Measurements from ENCODE around the gene CNTNAP3B. TPM values are rescaled to one million over a fixed set of nuclear protein-coding genes. Genes with fewer than 3 reads are reported as not detected.
"Not testable (repeated sequence)": the region's sequence is repeated elsewhere in the genome, so short reads cannot be mapped to it uniquely, and the experiment has no call there.

Gene CNTNAP3B
- polyA plus RNA-seq, 1 of the 3 experiments (the other 2 are of a cell fraction): not detected

DNA sequence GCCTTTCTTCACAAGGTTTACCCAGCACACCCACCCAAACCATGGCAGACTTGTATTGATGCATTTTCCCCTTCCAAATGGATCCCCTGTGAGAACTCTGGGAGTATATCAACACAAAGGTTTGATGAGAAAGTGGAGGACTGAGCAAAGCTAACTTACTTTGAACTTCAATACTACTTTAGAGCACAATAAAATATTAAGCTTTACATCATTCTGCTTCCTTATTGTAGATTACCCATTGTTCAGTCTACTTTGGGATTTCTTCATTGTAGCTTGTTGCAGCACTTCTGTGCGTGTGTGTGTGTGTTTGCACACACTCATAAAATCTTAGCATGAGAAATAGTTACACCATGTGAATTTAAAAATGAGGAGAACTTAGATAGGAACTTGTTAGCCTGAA, 75.4 kb downstream of the CNTNAP3B start:
- DNase-seq; H3K4me3 ChIP-seq (ENCODE audit: low read depth in 2 of 2, low read length in 1 of 2); H3F3A ChIP-seq (replicated peaks; ENCODE audit: insufficient read depth); CTCF ChIA-PET; H3K79me2 ChIP-seq (ENCODE audit: insufficient read depth); H4K20me1 ChIP-seq (ENCODE audit: insufficient read depth); H3K36me3 ChIP-seq (replicated peaks in 1 of 2; ENCODE audit: control insufficient read depth in 1 of 2, insufficient read depth in 2 of 2, low read length in 1 of 2); H3K4me1 ChIP-seq (ENCODE audit: control insufficient read depth in 1 of 2, insufficient read depth in 2 of 2, low read depth in 1 of 2, low read length in 1 of 2); H3K27ac ChIP-seq (ENCODE audit: low read depth in 2 of 2, low read length in 1 of 2); H3K9ac ChIP-seq; H3K9me3 ChIP-seq; H2AFZ ChIP-seq (ENCODE audit: low read depth); POLR2A ChIA-PET; H3K9me2 ChIP-seq; H3K4me2 ChIP-seq; H3K27me3 ChIP-seq (ENCODE audit: insufficient read depth): not testable (repeated sequence)
- WGBS (ENCODE audit: low lambda C conversion rate): 21% methylated on average over 1 of the region's 1 CpG

DNA sequence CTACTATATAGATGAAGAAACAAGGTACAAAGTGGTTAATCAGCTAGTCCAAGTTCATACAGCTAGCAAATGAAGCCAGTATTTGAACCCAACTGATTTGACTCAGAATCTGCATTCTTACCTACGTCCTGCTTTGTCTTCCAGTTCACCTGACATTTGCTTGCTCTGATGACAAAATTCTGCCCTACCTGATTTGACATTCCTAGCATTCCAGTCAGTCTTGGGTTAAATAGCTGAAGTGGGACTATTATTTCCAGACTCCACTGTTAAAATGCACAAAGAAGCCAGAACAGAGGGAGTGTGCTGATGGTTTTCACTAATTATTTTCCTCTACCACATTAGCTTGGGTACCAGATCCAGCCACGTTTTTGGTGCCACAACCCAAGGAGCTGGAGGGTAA, 78.5 kb downstream of the CNTNAP3B start:
- POLR2A ChIA-PET; H3K9me3 ChIP-seq; H3K79me2 ChIP-seq (ENCODE audit: insufficient read depth); H3K4me2 ChIP-seq; H3K9ac ChIP-seq; H3K27me3 ChIP-seq (ENCODE audit: insufficient read depth); H3K4me3 ChIP-seq (ENCODE audit: low read depth in 2 of 2, low read length in 1 of 2); CTCF ChIA-PET; DNase-seq; H3K4me1 ChIP-seq (ENCODE audit: control insufficient read depth in 1 of 2, insufficient read depth in 2 of 2, low read depth in 1 of 2, low read length in 1 of 2); H3F3A ChIP-seq (replicated peaks; ENCODE audit: insufficient read depth); H2AFZ ChIP-seq (ENCODE audit: low read depth); H3K27ac ChIP-seq (ENCODE audit: low read depth in 2 of 2, low read length in 1 of 2); H3K9me2 ChIP-seq; H3K36me3 ChIP-seq (replicated peaks in 1 of 2; ENCODE audit: control insufficient read depth in 1 of 2, insufficient read depth in 2 of 2, low read length in 1 of 2); H4K20me1 ChIP-seq (ENCODE audit: insufficient read depth): not testable (repeated sequence)
- no CpG with 5 or more reads among the region's 2 CpGs for WGBS (ENCODE audit: low lambda C conversion rate)

DNA sequence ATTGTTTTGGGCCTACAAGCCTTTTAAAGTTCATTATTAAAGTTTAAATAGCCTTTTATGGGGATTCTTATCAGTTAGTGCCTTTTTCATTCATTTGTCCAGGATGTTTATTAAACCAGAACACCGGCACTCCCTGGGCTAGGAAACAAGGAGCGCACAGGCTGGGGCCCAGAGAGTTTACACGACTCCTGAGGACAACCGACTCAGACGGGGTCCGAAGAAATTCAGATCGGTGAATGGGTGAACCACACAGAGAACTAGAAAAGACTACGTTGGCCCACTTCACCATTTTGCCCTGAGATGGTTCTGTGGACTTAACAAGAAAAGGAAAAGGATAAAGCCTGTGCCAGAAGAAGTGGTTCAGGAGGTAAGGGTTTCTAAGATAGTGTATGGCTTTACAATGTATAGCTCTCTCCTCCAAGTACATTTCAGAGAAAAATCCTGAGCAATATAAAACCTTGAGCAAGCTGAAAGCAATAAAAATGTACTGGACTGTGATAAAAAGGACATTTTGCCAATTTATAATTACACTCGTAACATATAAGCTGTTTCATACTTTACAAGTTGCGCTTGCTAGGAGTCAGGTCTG, 84.7 kb downstream of the CNTNAP3B start:
- H3K4me1 ChIP-seq (ENCODE audit: control insufficient read depth in 1 of 2, insufficient read depth in 2 of 2, low read depth in 1 of 2, low read length in 1 of 2); H4K20me1 ChIP-seq (ENCODE audit: insufficient read depth); H3K27ac ChIP-seq (ENCODE audit: low read depth in 2 of 2, low read length in 1 of 2); H3K9ac ChIP-seq; H3K36me3 ChIP-seq (replicated peaks in 1 of 2; ENCODE audit: control insufficient read depth in 1 of 2, insufficient read depth in 2 of 2, low read length in 1 of 2); H3K4me3 ChIP-seq (ENCODE audit: low read depth in 2 of 2, low read length in 1 of 2); H3K27me3 ChIP-seq (ENCODE audit: insufficient read depth); H2AFZ ChIP-seq (ENCODE audit: low read depth); CTCF ChIA-PET; H3K4me2 ChIP-seq; DNase-seq; H3K9me3 ChIP-seq; H3K9me2 ChIP-seq; H3K79me2 ChIP-seq (ENCODE audit: insufficient read depth); POLR2A ChIA-PET; H3F3A ChIP-seq (replicated peaks; ENCODE audit: insufficient read depth): not testable (repeated sequence)
- 15% methylated on average over 10 of the region's 10 CpGs for WGBS (ENCODE audit: low lambda C conversion rate)

DNA sequence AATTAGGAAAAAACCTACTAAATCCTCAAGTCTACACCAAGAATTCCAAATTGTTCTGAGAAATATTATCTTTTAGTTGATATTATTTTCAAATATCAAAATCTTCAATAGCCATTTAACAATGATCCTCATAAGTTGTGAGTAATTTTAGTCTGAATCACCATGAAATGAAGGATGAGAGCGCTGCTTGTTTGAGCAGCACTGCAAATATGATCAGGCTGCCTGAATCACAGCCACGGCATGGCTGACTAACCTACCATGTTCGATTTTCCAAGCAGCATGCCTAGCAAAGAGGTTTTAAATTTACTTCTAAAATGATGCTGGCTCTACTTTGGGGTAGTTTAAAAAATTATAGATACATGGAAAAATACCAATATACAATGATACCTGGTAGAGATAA, 95.7 kb downstream of the CNTNAP3B start:
- H3K27ac ChIP-seq (ENCODE audit: low read depth in 2 of 2, low read length in 1 of 2); H4K20me1 ChIP-seq (ENCODE audit: insufficient read depth); H3K4me3 ChIP-seq (ENCODE audit: low read depth in 2 of 2, low read length in 1 of 2); H3K9me3 ChIP-seq; POLR2A ChIA-PET; H3K79me2 ChIP-seq (ENCODE audit: insufficient read depth); H3K4me1 ChIP-seq (ENCODE audit: control insufficient read depth in 1 of 2, insufficient read depth in 2 of 2, low read depth in 1 of 2, low read length in 1 of 2); CTCF ChIA-PET; H2AFZ ChIP-seq (ENCODE audit: low read depth); H3K27me3 ChIP-seq (ENCODE audit: insufficient read depth); H3K36me3 ChIP-seq (replicated peaks in 1 of 2; ENCODE audit: control insufficient read depth in 1 of 2, insufficient read depth in 2 of 2, low read length in 1 of 2); DNase-seq; H3K4me2 ChIP-seq; H3K9me2 ChIP-seq; H3F3A ChIP-seq (replicated peaks; ENCODE audit: insufficient read depth); H3K9ac ChIP-seq: not testable (repeated sequence)
- no CpG with 5 or more reads among the region's 3 CpGs for WGBS (ENCODE audit: low lambda C conversion rate)

DNA sequence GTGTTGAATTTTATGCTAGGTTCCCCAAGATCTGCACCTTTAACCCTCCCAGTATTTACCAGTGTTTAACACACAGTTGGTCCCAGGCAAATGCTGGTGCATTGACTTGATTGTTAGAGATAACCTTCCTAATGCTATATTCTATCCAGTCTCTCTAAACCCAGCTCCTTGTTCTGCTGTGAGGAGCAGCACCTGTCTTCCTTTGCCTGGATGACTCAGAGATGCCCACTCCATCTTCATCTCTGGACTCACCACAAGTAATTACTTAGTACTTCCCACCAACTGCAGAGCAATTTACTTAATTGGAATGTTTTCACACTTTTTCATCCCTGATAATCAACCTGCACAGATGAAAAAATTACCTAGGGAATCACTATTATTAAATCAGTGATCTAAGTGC, 108.6 kb downstream of the CNTNAP3B start:
- H3K4me1 ChIP-seq (ENCODE audit: control insufficient read depth in 1 of 2, insufficient read depth in 2 of 2, low read depth in 1 of 2, low read length in 1 of 2); CTCF ChIA-PET; H3K4me3 ChIP-seq (ENCODE audit: low read depth in 2 of 2, low read length in 1 of 2); H3K9me2 ChIP-seq; H3K79me2 ChIP-seq (ENCODE audit: insufficient read depth); H2AFZ ChIP-seq (ENCODE audit: low read depth); H3K27ac ChIP-seq (ENCODE audit: low read depth in 2 of 2, low read length in 1 of 2); DNase-seq; H4K20me1 ChIP-seq (ENCODE audit: insufficient read depth); H3K4me2 ChIP-seq; H3K27me3 ChIP-seq (ENCODE audit: insufficient read depth); H3K9ac ChIP-seq; H3F3A ChIP-seq (replicated peaks; ENCODE audit: insufficient read depth); POLR2A ChIA-PET; H3K36me3 ChIP-seq (replicated peaks in 1 of 2; ENCODE audit: control insufficient read depth in 1 of 2, insufficient read depth in 2 of 2, low read length in 1 of 2); H3K9me3 ChIP-seq: not testable (repeated sequence)
